BJ (cell line): ENCODE measurements around the gene NUDT3. TPM values are rescaled to one million over a fixed set of nuclear protein-coding genes. Genes with fewer than 3 reads are reported as not detected.
"Not testable (repeated sequence)": the region's sequence is repeated elsewhere in the genome, so short reads cannot be mapped to it uniquely, and the experiment has no call there.

Experiments
- CTCF ChIA-PET: fragments of 350-600 bp; formaldehyde crosslinking; extraction: SDS; loops from one replicate; lab custom pipeline; 2021; ENCODE audit warnings: antibody characterized with exemption, inconsistent platforms; lab: Yijun Ruan, JAX
- POLR2A ChIA-PET: fragments of 300-600 bp; sonication (Branson Sonifier 250); formaldehyde crosslinking; extraction: SDS; loops from one replicate; lab custom pipeline; 2021; ENCODE audit warnings: antibody characterized with exemption; lab: Charles Lee
- DNase-seq: peaks from one replicate; pipeline ENCODE4 v3.0.0-alpha.2; 2011; ENCODE audit warnings: low read depth
- H3K27me3 ChIP-seq: 2 replicates; pipeline ENCODE4 v1.6.0; 2011; ENCODE audit warnings: low read length; ENCODE audit not compliant: control insufficient read depth, insufficient read depth
- H3K36me3 ChIP-seq: 2 replicates; pipeline ENCODE4 v1.5.1; 2011; ENCODE audit warnings: low read length; ENCODE audit not compliant: control insufficient read depth, insufficient read depth
- H3K4me3 ChIP-seq: 2 replicates; pipeline ENCODE4 v1.5.1; 2011; ENCODE audit warnings: low read depth, mild to moderate bottlenecking, control low read depth, low read length
- CTCF ChIP-seq: IDR thresholded peaks from 2 replicates; pipeline ENCODE4 v1.5.1; 2011; ENCODE audit warnings: low read depth, mild to moderate bottlenecking, control low read depth, inconsistent platforms, low read length, moderate library complexity; ENCODE audit not compliant: insufficient read depth
- polyA plus RNA-seq: library from polyadenylated mRNA; depleted of rRNA; stranded (reverse); fragments of >200 nt; gene quantifications from 2 replicates; pipeline ENCODE4 v1.2.3, GENCODE V29; 2011

NUDT3 gene
- polyA plus RNA-seq, 1 experiment = 9.6 TPM

- H3K36me3 ChIP-seq = no peaks in the 10 kb centered on the region
- no peaks in the 10 kb centered on the region for H3K27me3 ChIP-seq
- TF ChIP-seq CTCF = no peak
- ChIA-PET CTCF (no interaction called here), POLR2A (no interaction called here)
- no peak for DNase-seq
- H3K4me3 ChIP-seq = no peak overlapping the region
These were observed 19.0 kb downstream of the NUDT3 start for GRCh38 chr6:34373511-34373910.

GRCh38 chr6:34371865-34372264 is 20.6 kb downstream of the NUDT3 start:
- POLR2A ChIA-PET, CTCF ChIA-PET, H3K27me3 ChIP-seq, H3K36me3 ChIP-seq, DNase-seq, H3K4me3 ChIP-seq: not testable (repeated sequence)

GRCh38 chr6:34370361-34370760 is 22.1 kb downstream of the NUDT3 start:
- Histone ChIP-seq H3K27me3 (no peaks in the 10 kb centered on the region), H3K36me3 (no peaks in the 10 kb centered on the region), H3K4me3 (no peak overlapping the region)
- ChIA-PET POLR2A (no interaction called here), CTCF (no interaction called here)
- no peak for TF ChIP-seq CTCF
- no peak for DNase-seq

GRCh38 chr6:34369385-34369784 is 23.1 kb downstream of the NUDT3 start:
- ChIA-PET CTCF (interaction anchor here (0.9 kb wide), 1 partner anchor 22 kb away, joined by 3 read pairs; no protein-coding TSS in a partner anchor), POLR2A (no interaction called here)
- TF ChIP-seq CTCF = no peak
- no peak for DNase-seq
- H3K27me3 ChIP-seq = no peaks in the 10 kb centered on the region
- no peak overlapping the region for H3K4me3 ChIP-seq
- no peaks in the 10 kb centered on the region for H3K36me3 ChIP-seq

GRCh38 chr6:34366639-34366921 is 25.9 kb downstream of the NUDT3 start:
- ChIA-PET CTCF (no interaction called here), POLR2A (no interaction called here)
- H3K27me3 ChIP-seq = no peaks in the 10 kb centered on the region
- H3K4me3 ChIP-seq = no peak overlapping the region
- no peak for DNase-seq
- no peaks in the 10 kb centered on the region for H3K36me3 ChIP-seq
- no peak for TF ChIP-seq CTCF

GRCh38 chr6:34365781-34366638 is 26.5 kb downstream of the NUDT3 start:
- DNase-seq, H3K27me3 ChIP-seq, POLR2A ChIA-PET, H3K36me3 ChIP-seq, H3K4me3 ChIP-seq: not testable (repeated sequence)
- CTCF ChIA-PET = interaction anchor here (0.6 kb wide), 1 partner anchor 76 kb away, joined by 4 read pairs; no protein-coding TSS in a partner anchor

GRCh38 chr6:34363681-34364075 is 28.8 kb downstream of the NUDT3 start:
- POLR2A ChIA-PET, H3K4me3 ChIP-seq, H3K27me3 ChIP-seq, DNase-seq, H3K36me3 ChIP-seq: not testable (repeated sequence)
- CTCF ChIA-PET = interaction anchor here (0.6 kb wide), 1 partner anchor 988 kb away, joined by 3 read pairs; no protein-coding TSS in a partner anchor
